Measurements from ENCODE around the gene SERPINH1. TPM values are rescaled to one million over a fixed set of nuclear protein-coding genes. Genes with fewer than 3 reads are reported as not detected.

Gene SERPINH1
- total and polyA plus RNA-seq, 2 of the 13 experiments (the other 11 are each of a cell fraction or from before 2014, with no cell fraction given): 83.6 to 83.8 TPM

DNA sequence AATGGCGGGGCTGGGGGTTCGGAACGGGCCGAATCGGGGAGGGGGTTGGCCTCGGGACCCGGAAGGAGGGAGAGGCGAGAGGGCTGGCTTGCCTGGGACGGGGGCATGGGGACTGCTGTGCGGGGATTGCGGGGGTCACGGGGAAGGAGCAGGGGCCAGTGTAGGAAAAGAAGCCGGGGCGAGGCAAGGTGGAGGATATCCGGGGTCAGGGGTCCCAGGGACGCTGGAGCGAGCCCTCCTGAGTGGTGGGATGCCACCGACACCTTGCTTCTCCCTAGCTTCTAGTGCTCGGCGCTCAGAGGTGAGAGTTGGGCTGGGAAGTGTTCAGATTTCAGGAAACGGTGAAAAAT, 35.9 kb upstream of the SERPINH1 start:
- no peak overlapping the region for H2AFZ ChIP-seq (ENCODE audit: low read length)
- POLR2A ChIA-PET: interaction anchor here (0.9 to 1.2 kb wide), 5 partner anchors 9 to 42 kb away, joined by 3 to 4 read pairs (median 3); no protein-coding TSS in a partner anchor
- in situ Hi-C loops (cut with HindIII; ENCODE audit: extremely low pct_ligation_motif_present, low pct_unique_long_range_greater_than_20kb): no loop called here

More for the DNA sequence above, 35.9 kb upstream of the SERPINH1 start:
- peak overlapping the region; percentile 88 for H3K4me2 ChIP-seq (ENCODE audit: low read depth, low read length)
- no TSS peak for BruUV-seq (replicated peaks)
- H3K79me2 ChIP-seq (ENCODE audit: insufficient read depth, low read length): peaks cover 40% of the 10 kb centered on the region
- H3K9ac ChIP-seq (ENCODE audit: insufficient read depth, low read depth, low read length): peak overlapping the region; percentile 58
- no peaks in the 10 kb centered on the region for H3K9me3 ChIP-seq (ENCODE audit: low read length)
- no peak overlapping the region for H3K27ac ChIP-seq (ENCODE audit: extremely low read length, insufficient read depth, low read length)
- FAIRE-seq (no peak), DNase-seq (ENCODE audit: low spot score) (no peak), ATAC-seq (no peak)
- WGBS (ENCODE audit: low lambda C conversion rate): 8% methylated on average over 21 of the region's 21 CpGs
- TF ChIP-seq ZNF501 (CRISPR knock-in tag; IDR thresholded peaks at IDR 0.05): 0 out of 2 replicates have a peak, but pooled peaks have one; percentile 11
- no peak for TF ChIP-seq REXO4 (CRISPR knock-in tag; IDR thresholded peaks at IDR 0.05; ENCODE audit: borderline replicate concordance)
- no peak for TF ChIP-seq XRCC5 (optimal IDR thresholded peaks at IDR 0.05; ENCODE audit: low read length)
- peak; percentile 31 for TF ChIP-seq YY1 (IDR thresholded peaks at IDR 0.05; ENCODE audit: insufficient read depth, insufficient replicate concordance, low read depth, low read length)
- TF ChIP-seq ZNF407 (CRISPR knock-in tag; IDR thresholded peaks at IDR 0.05; ENCODE audit: not compliant biosample characterization): no peak
- no peak for TF ChIP-seq ZNF142 (CRISPR knock-in tag; IDR thresholded peaks at IDR 0.05)
- TF ChIP-seq ZNF841 (CRISPR knock-in tag; IDR thresholded peaks at IDR 0.05; ENCODE audit: borderline replicate concordance): no peak
- TF ChIP-seq BHLHE40 (IDR thresholded peaks at IDR 0.05; ENCODE audit: low read length): no peak
- TF ChIP-seq ASH2L (IDR thresholded peaks at IDR 0.05; ENCODE audit: insufficient read length, low read depth, low read length): peak; percentile 9
- no peak for TF ChIP-seq FIP1L1 (IDR thresholded peaks at IDR 0.05; ENCODE audit: borderline replicate concordance, insufficient read depth, low read depth, low read length)
- peak overlapping the region; percentile 79 to 93 (median 88) for H3K4me3 ChIP-seq (replicated peaks in 1 of 3; ENCODE audit: insufficient read depth in 1 of 3, low read depth in 2 of 3, low read length in 3 of 3)
- no peaks in the 10 kb centered on the region; the same call in 1 of the 2 replicates for H4K20me1 ChIP-seq (ENCODE audit: insufficient read depth, low read length)
- H3K27me3 ChIP-seq (ENCODE audit: control insufficient read depth in 1 of 2, insufficient read depth in 2 of 2, low read length in 2 of 2): no peaks in the 10 kb centered on the region
- peaks cover 81% of the 10 kb centered on the region for H3K4me1 ChIP-seq (ENCODE audit: insufficient read depth, low read length)
- CTCF ChIA-PET (ENCODE audit: low intra/inter-chr PET ratio, low total read pairs): interaction anchor here (0.9 kb wide), 1 partner anchor 81 kb away, joined by 4 read pairs; no protein-coding TSS in a partner anchor
- intact Hi-C loops (cut with micrococcal nuclease; ENCODE audit: unreplicated experiment): no loop called here
- H3K36me3 ChIP-seq (replicated peaks in 1 of 2; ENCODE audit: control insufficient read depth in 1 of 2, insufficient read depth in 2 of 2, low read length in 2 of 2): peaks cover 0 to 1% of the 10 kb centered on the region in 2 experiments; a peak in 1 of 5 replicates

Measured in HepG2 (cell line).